ENCODE measurements around the gene TNNC2. TPM values are rescaled to one million over a fixed set of nuclear protein-coding genes. Genes with fewer than 3 reads are reported as not detected.
"Not testable (repeated sequence)": the region's sequence is repeated elsewhere in the genome, so short reads cannot be mapped to it uniquely, and the experiment has no call there.

The TNNC2 gene
- polyA plus RNA-seq (ENCODE audit: insufficient read depth in 1 of 5, insufficient read length in 5 of 5, low replicate concordance in 1 of 5) = 100 to 1,000 TPM in 1 of 5 donors, 1 to 10 TPM in 2, under 1 TPM in 2; 0.29 to 321 (median 3.0) TPM
- long read RNA-seq, donor 1 = 0 reads
- long read RNA-seq, donor 2 = 0 reads
- long read RNA-seq, donor 3 = 0 reads
- long read RNA-seq, donor 4 = 0 reads
- long read RNA-seq, donor 5, transcript TNNC2-201 (6 exons, 710 nt) = major isoform, 13 of 18 reads
- long read RNA-seq, donor 5, partial matches to known transcripts = 5 of 18 reads
- long read RNA-seq, donor 5, other reads (novel, unspliced or antisense) = 0 of 18 reads
- long read RNA-seq, donor 6, transcript TNNC2-201 (6 exons, 710 nt) = major isoform, 14 of 19 reads
- long read RNA-seq, donor 6, partial matches to known transcripts = 5 of 19 reads
- long read RNA-seq, donor 6, other reads (novel, unspliced or antisense) = 0 of 19 reads
- long read RNA-seq, donor 7, transcript TNNC2-201 (6 exons, 710 nt) = major isoform, 39 of 85 reads
- long read RNA-seq, donor 7, partial matches to known transcripts = 46 of 85 reads
- long read RNA-seq, donor 7, other reads (novel, unspliced or antisense) = 0 of 85 reads
- long read RNA-seq, donor 8 = 0 reads

DNA sequence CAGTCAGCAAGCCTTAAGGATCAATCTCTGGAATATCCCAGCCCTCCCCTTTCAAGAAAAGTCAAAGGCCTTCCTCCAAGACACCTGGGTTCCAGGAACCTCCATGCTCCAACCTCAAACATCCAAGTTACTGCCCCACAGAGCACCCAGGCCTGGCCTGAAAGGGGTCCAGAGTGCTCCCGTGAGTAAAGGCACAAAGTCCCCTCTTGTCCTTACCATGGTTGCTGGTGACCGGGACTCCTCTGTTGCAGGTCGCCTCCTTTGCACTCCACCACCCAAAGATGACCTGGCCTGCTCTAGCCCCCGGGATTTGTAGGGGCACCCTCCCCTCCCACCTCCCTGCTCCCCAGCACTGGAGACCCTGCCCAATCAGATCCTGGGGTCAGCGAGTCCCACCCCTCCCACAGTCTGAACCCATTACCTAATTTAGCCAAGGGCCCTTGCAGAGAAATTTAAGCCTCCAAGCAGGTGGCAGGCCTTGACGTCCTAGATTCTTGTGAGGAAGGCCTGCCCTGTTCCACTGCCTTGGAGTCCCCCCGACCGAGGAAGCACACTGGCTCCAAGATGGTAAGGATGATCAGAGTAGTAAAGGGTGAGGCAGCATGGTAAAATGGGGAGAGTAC is at the start of gene TNNC2:
TNNC2 (minus strand) TSS at position 283 of the 623 bp plus-strand sequence; CDS start at position 219, 64 bp downstream.
- no peak for DNase-seq

GRCh38 chr20:45874576-45874975 is 47.5 kb upstream of the TNNC2 start:
- no peak for DNase-seq

DNA sequence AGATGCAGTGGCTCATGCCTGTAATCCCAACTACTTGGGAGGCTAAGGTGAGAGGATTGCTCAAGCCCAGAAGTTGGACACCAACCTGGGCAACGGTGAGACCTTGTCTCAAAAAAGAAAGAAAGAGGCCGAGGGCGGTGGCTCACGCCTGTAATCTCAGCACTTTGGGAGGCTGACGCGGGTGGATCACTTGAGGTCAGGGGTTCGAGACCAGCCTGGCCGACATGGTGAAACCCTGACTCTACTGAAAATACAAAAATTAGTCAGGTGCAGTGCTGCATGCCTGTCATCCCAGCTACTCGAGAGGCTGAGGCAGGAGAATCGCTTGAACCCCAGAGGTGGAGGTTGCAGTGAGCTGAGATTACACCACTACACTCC is 47.0 kb upstream of the TNNC2 start:
- not testable (repeated sequence) for DNase-seq

DNA sequence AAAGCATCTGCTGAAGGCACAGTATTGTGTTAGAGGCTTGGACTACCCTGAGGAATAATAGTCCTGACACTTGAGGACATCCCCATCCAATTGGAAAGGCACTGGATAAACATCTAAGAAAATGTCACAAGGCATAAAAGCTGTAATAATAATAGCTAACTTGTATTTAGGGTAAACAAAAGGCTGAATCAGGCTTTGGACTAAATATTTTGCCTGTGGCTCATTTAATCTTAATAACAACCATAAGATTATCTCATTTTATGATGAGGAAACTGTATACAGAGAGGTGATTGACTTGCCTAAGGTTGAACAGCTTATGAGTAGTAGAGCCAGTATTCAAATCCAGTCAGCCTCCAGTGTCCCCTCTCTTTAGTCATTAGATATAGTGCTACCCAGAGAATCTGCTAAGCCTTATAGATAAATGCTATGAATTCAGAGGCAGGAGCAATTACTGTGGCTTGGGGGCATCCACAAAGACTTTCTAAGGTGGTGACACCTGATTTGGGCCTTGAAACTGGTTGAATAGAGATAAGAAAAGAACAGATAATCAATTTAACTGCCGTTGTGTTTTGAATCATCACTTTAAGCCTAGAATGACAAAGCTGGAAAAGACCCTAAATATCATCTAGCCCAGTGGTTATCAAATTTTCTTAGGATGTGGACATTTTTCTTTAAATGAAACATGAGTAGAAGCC is 46.4 kb upstream of the TNNC2 start:
- no peak for DNase-seq

- no peak for DNase-seq
These were observed 45.5 kb upstream of the TNNC2 start for GRCh38 chr20:45872626-45873025.

- DNase-seq = no peak
These were observed 40.7 kb upstream of the TNNC2 start for GRCh38 chr20:45867819-45868176.

- no peak for DNase-seq
These were observed 40.2 kb upstream of the TNNC2 start for GRCh38 chr20:45867136-45867818.

DNA sequence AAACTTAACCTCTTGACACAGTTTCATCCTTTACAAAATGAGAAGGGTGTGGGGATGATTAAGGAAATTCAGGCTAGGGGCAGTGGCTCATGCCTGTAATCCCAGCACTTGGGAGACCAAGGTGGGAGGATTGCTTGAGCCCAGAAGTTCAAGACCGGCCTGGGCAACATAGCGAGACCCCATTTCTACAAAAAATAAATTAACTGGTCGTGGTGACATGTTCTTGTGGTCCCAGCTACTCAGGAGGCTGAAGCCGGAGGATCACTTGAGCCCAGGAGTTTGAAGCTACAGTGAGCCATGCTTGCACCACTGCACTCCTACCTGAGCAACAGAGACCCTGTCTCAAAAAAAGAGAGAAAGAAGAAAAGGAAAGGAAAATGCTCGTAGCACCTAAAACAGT is 39.3 kb upstream of the TNNC2 start:
- no peak for DNase-seq

DNA sequence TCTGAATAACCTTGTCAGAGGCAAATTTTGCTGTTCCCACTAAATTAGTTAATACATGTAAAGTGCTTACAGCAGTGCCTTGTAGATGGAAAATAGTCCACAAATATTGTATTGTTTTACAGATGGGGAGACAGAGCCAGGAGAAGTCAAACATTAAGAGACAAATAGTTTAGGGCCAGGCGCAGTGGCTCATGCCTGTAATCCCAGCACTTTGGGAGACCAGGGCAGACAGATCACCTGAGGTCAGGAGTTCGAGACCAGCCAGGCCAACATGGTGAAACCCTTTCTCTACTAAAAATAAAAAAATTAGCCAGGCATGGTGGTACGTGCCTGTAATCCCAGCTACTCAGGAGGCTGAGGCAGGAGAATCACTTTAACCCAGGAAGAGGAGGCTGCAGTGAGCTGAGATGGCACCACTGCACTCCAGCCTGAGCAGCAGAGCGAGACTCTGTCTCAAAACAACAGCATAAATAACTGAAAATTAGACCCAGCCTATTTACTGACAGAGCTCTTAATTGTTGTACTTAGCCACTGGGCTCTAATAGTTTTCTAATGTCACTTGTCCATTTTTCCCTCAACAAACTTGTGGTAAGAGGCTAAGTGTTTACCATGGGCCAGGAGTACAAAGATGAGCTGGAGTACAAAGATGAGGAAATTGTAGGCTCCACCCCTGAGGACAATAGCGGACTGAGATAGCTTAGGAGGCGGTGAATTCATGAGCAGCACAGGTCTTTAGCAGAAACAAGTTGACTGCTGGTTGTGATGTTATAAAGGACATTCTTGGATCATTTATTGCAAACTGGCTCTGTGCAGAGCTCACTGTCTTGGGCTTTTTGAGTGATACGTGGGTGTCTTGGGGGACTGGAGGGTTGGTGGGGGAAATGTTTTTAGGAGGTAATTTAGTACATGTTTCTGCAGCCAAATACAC is 36.7 kb upstream of the TNNC2 start:
- DNase-seq = no peak

GRCh38 chr20:45861221-45862075 is 34.3 kb upstream of the TNNC2 start:
- DNase-seq = no peak

DNA sequence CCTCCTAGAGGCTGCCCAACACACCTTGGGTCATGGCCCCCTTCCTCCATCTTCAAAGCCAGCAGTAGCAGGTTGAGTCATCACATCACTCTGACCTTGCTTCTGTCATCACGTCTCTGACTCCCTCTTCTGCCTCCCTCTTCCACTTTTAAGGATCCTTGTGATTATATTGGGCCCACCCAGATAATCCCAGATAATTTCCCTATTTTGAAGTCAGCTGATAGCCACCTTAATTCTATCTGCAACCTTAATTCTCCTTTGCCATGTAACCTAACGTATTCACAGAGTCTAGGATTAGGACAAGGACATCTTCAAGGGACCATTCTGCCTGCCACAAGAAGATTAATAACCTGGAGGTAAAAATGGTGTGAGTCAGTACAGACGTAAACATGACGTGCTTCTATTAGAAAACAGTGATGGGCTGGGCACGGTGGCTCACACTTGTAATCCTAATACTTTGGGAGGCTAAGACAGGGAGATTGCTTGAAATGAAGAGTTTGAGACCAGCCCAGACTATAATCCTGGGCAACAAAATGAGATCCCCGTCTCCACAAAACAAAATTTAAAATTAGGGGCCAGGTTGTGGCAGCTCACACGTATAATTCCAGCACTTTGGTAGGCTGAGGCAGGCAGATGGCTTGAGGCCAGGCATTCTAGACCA is 33.6 kb upstream of the TNNC2 start:
- DNase-seq = no peak

- DNase-seq = no peak
These were observed 32.8 kb upstream of the TNNC2 start for GRCh38 chr20:45859916-45860315.

GRCh38 chr20:45857882-45858216 is 30.7 kb upstream of the TNNC2 start:
- no peak for DNase-seq

DNA sequence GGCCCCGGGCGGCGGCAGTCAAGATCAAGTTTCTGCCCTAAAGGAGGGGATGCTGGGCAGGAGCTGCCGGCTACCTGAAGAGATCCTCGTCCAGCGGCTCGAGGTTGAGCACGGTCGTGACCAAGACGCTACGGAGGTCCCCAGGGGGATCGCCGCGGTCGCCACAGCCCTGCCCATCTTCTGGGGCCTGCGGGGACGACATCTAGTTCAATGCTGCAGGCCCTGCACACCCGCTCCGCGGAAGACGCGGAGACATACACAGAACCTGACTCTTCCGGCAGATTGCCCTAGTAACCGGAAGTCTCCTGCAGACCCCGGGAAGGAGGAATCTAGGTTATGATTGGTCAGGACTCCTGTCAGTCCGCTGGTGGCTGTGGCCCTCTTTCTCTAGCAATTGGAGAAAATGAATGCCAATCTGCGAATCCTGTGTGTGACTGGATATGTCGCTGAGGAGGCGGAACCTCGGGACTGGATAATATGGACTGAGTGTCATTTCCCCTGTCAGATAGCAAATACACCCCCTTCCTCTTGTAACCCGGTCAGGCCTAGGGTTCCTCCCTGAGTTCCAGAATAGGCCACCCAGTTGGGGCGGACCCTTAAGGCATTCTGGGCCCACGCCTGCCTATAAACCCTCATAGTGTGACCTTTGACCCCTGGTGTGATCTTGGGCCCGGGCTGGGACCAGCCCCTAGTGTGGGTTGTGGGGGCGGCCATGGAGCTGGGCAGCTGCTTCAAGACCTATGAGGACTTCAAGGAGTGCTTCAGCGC is 30.2 kb upstream of the TNNC2 start, which contains the start of the genes ACOT8 and ZSWIM3:
ACOT8 (minus strand) TSS at position 279 of the 768 bp plus-strand sequence; CDS start at position 202, 77 bp downstream.
ZSWIM3 (plus strand) TSS at position 501 of the 768 bp plus-strand sequence; CDS start at position 713, 212 bp downstream.
- peak; percentile 100 for DNase-seq

DNA sequence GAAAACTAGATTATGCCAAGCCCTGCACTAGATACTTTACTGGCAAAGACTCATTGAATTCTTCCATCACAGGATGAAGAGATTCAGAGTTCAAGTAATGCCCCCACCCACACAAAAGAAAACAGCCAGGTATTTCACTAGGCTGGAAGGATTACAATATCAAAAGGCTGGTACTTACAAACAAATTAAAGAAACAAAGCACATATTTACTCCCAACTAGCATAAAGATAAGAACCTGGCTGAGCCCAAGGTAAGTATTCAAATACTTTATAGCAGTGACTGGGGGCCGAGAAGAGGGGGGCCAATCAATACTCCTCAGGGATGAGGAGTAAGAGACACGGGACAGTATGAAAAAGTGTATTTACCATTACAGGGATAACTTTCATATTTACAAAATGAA is 26.4 kb upstream of the TNNC2 start:
- DNase-seq = no peak

GRCh38 chr20:45852326-45852725 is 25.2 kb upstream of the TNNC2 start:
- no peak for DNase-seq

DNA sequence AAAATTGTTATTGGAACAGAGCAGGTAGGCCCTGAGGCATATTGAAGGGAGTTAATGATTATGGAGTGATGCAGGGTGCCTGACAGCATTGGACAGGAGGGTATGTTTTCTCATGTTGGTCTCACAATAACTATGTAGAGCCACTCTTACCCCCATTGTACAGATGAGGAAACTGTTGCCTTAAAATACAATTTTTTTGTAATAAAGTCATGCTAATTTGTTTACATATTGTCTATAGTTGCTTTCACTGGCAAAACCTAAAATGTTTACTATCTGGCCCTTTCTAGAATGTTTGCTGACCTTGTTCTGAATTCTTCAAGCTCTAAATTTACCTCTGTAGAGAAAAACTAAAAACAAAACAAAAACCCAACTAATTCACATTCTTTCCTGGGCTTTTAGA is 24.4 kb upstream of the TNNC2 start:
- DNase-seq = no peak

GRCh38 chr20:45850926-45851325 is 23.8 kb upstream of the TNNC2 start:
- DNase-seq = no peak

Measured in right lung (tissue), 10 donors.